Naive thymus-derived CD4-positive, alpha-beta T cell (primary cell): Measurements from ENCODE around the gene CDH12. TPM values are rescaled to one million over a fixed set of nuclear protein-coding genes. Genes with fewer than 3 reads are reported as not detected.

Source experiments
- ATAC-seq: fragments of 150-1000 bp; cut with Tn5 transposase; 2 replicates; pipeline ENCODE4 v1.10.0; 2021; ENCODE audit warnings: mild to moderate bottlenecking, moderate library complexity
- CTCF ChIA-PET: fragments of 350-600 bp; sonication (Branson Sonifier 250); formaldehyde crosslinking; loops from one replicate; lab custom pipeline; 2021; ENCODE audit warnings: antibody characterized with exemption; lab: Charles Lee
- POLR2A ChIA-PET: fragments of 350-600 bp; sonication (Branson Sonifier 250); formaldehyde crosslinking; loops from one replicate; lab custom pipeline; 2021; ENCODE audit warnings: antibody characterized with exemption, inconsistent platforms; lab: Charles Lee
- DNase-seq, 9 donors: peaks; one replicate each; pipeline versions ENCODE4 v3.0.0 to v3.0.0-alpha.2; 2020 to 2022; ENCODE audit warnings: mixed read lengths in 1 of 9
- H3K27ac ChIP-seq: one replicate; pipeline ENCODE4 v1.7.0; 2013; ENCODE audit warnings: mild to moderate bottlenecking, low read depth, low read length, moderate library complexity
- H3K27me3 ChIP-seq, 2 donors: one replicate each; pipeline ENCODE4 v1.7.0; 2013; ENCODE audit warnings: low read length in 2 of 2, mild to moderate bottlenecking in 2 of 2, moderate library complexity in 2 of 2; ENCODE audit not compliant: control insufficient read depth in 2 of 2, insufficient read depth in 2 of 2
- H3K36me3 ChIP-seq, 3 experiments: 1 replicate in 2 of 3; 2 replicates in 1 of 3; pipeline ENCODE4 v1.7.0; 2013; ENCODE audit warnings: low read length in 3 of 3, mild to moderate bottlenecking in 3 of 3, moderate library complexity in 1 of 3; ENCODE audit not compliant: insufficient read depth in 3 of 3, control insufficient read depth in 2 of 3
- H3K4me1 ChIP-seq, 2 donors: one replicate each; pipeline ENCODE4 v1.7.0; 2013; ENCODE audit warnings: low read length in 2 of 2, mild to moderate bottlenecking in 2 of 2, moderate library complexity in 1 of 2; ENCODE audit not compliant: control insufficient read depth in 2 of 2, insufficient read depth in 2 of 2
- H3K4me3 ChIP-seq: 2 replicates; pipeline ENCODE4 v1.7.0; 2013; ENCODE audit warnings: mild to moderate bottlenecking, low read length
- H3K9me3 ChIP-seq, 3 experiments: 1 replicate in 2 of 3; 2 replicates in 1 of 3; pipeline ENCODE4 v1.7.0; 2013; ENCODE audit warnings: low read length in 3 of 3; ENCODE audit not compliant: control insufficient read depth in 2 of 3
- H3K27ac Mint-ChIP-seq, 9 donors: one replicate each; pipeline ENCODE4 v1.8.0; 2020 to 2022; ENCODE audit warnings: mixed read lengths in 9 of 9, mild to moderate bottlenecking in 8 of 9, moderate library complexity in 5 of 9, inconsistent platforms in 2 of 9
- H3K27me3 Mint-ChIP-seq, 5 donors: one replicate each; pipeline ENCODE4 v1.8.0; 2021 to 2022; ENCODE audit warnings: mixed read lengths in 5 of 5, mild to moderate bottlenecking in 1 of 5
- H3K36me3 Mint-ChIP-seq, 5 donors: one replicate each; pipeline ENCODE4 v1.8.0; 2020 to 2022; ENCODE audit warnings: mixed read lengths in 5 of 5, mild to moderate bottlenecking in 3 of 5, inconsistent platforms in 1 of 5
- H3K4me1 Mint-ChIP-seq, 7 donors: one replicate each; pipeline ENCODE4 v1.8.0; 2020 to 2022; ENCODE audit warnings: mixed read lengths in 7 of 7, mild to moderate bottlenecking in 3 of 7, inconsistent platforms in 1 of 7
- H3K4me3 Mint-ChIP-seq, 10 donors: one replicate each; pipeline ENCODE4 v1.8.0; 2020 to 2022; ENCODE audit warnings: mild to moderate bottlenecking in 10 of 10, mixed read lengths in 10 of 10, moderate library complexity in 6 of 10, inconsistent platforms in 2 of 10
- H3K9me3 Mint-ChIP-seq, 11 donors: one replicate each; pipeline ENCODE4 v1.8.0; 2020 to 2022; ENCODE audit warnings: mixed read lengths in 11 of 11, mild to moderate bottlenecking in 4 of 11, inconsistent platforms in 1 of 11, moderate library complexity in 1 of 11
- intact Hi-C, 2 donors: fragments of 100-400 bp; cut with micrococcal nuclease; formaldehyde crosslinking; loops; one replicate each; pipeline ENCODE4 v1.15.1; 2023
- polyA plus RNA-seq, 2 donors: library from polyadenylated mRNA; unstranded; fragments of 300-500 nt; fragmentation: Illumina TruSeq; gene quantifications; one replicate each; pipeline ENCODE4 v1.2.3, GENCODE V29; 2021
- total RNA-seq, 6 experiments: library from RNA in 5 of 6; stranded (reverse) in 5 of 6; gene quantifications; 1 replicate in 5 of 6; 2 replicates in 1 of 6; pipeline ENCODE4 v1.2.3 and lab custom pipeline; 2021 to 2026

CDH12 gene
- total and polyA plus RNA-seq, 7 experiments from 2014 or later, result not detected

DNA sequence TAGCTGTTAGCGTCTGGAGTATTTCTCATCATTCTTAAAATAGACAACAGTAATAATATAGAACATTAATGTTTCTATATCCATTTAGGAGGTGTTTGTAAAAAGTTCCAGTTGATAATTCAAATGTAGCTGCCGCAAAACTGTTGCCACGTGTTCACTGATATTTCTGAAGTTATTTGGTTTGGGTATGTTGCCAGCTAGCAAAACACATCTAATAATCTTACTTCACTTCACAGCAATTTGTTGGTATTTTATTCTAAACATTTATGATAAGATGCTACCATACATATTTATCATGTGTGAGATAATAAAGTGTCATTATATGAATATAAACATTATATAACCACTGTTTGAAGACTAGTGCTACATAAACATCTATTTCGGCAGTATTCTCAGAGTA is 101.6 kb downstream of the CDH12 start:
- peaks cover 0 to 26% (median 7%) of the 10 kb centered on the region in 11 donors for H3K9me3 Mint-ChIP-seq
- CTCF ChIA-PET, result no interaction called here
- Histone ChIP-seq H3K27ac (no peak overlapping the region), H3K36me3 (no peaks in the 10 kb centered on the region), H3K4me3 (no peak overlapping the region), H3K27me3 (no peaks in the 10 kb centered on the region), H3K4me1 (no peaks in the 10 kb centered on the region), H3K9me3 (no peaks in the 10 kb centered on the region)
- DNase-seq (no peak), ATAC-seq (no peak)
- intact Hi-C loops, result no loop called here
- POLR2A ChIA-PET, result no interaction called here
- no peak overlapping the region for H3K4me3 Mint-ChIP-seq
- H3K36me3 Mint-ChIP-seq, result no peaks in the 10 kb centered on the region
- no peaks in the 10 kb centered on the region for H3K27me3 Mint-ChIP-seq
- H3K27ac Mint-ChIP-seq, result no peak overlapping the region
- H3K4me1 Mint-ChIP-seq, result no peaks in the 10 kb centered on the region

- Mint-ChIP-seq H3K4me3 (no peak overlapping the region), H3K4me1 (no peaks in the 10 kb centered on the region), H3K9me3 (peaks cover 0 to 10% (median under 1%) of the 10 kb centered on the region in 11 donors), H3K36me3 (no peaks in the 10 kb centered on the region), H3K27me3 (no peaks in the 10 kb centered on the region), H3K27ac (no peak overlapping the region)
- ChIA-PET CTCF (no interaction called here), POLR2A (no interaction called here)
- no peak for DNase-seq
- Histone ChIP-seq H3K36me3 (no peaks in the 10 kb centered on the region), H3K4me1 (no peaks in the 10 kb centered on the region), H3K9me3 (no peaks in the 10 kb centered on the region), H3K4me3 (no peak overlapping the region), H3K27me3 (no peaks in the 10 kb centered on the region), H3K27ac (no peak overlapping the region)
- ATAC-seq, result no peak
- intact Hi-C loops, result no loop called here
Measured at GRCh38 chr5:22736443-22737003, 116.6 kb downstream of the CDH12 start.

DNA sequence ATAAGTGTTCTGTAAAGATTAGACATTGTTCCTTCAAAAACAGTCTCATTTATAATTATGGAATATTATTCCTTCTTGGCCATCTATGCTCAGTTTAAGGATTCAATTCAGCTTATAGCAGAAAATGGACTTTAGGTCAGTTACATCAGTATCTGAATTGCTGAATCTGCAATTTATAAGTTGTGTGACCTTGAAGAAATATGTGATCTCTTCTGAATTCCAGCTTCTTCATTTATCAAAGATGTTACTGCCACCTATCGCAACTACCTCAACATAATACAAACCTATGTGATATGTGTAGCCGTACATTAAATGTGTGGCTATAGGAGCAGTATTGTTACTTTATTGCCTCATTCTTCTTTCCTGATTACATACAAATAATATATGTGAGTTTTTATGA is 118.2 kb downstream of the CDH12 start:
- POLR2A ChIA-PET, result no interaction called here
- DNase-seq, result no peak
- H3K9me3 Mint-ChIP-seq, result peaks cover 0 to 10% (median 0%) of the 10 kb centered on the region in 11 donors

DNA sequence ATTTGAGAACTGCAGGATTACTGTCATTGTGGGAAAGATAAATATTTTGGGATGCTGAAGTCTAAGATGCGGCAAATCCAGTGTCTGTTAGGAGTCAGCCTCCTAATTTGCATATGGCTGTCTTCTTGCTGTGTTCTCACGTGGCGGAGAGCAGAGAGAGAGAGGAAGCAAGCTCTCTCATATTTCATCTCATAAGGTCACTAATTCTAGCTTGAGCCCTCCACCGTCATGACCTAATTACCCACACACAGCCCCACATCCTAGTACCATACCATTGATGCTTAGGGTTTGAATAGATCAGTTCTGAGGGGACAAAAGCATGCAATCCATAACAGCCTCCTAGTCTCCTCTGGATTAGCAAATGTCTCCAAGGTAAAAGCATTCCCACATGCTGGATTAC is 124.5 kb downstream of the CDH12 start:
- intact Hi-C loops, result no loop called here
- Mint-ChIP-seq H3K27me3 (no peaks in the 10 kb centered on the region), H3K4me3 (no peak overlapping the region), H3K4me1 (no peaks in the 10 kb centered on the region), H3K9me3 (peaks cover 0 to 29% (median 3%) of the 10 kb centered on the region in 11 donors), H3K36me3 (no peaks in the 10 kb centered on the region), H3K27ac (no peak overlapping the region)
- ChIA-PET POLR2A (no interaction called here), CTCF (no interaction called here)
- H3K4me1 ChIP-seq, result no peaks in the 10 kb centered on the region
- H3K27me3 ChIP-seq, result no peaks in the 10 kb centered on the region
- H3K4me3 ChIP-seq, result no peak overlapping the region
- no peak overlapping the region for H3K27ac ChIP-seq
- DNase-seq, result no peak
- H3K9me3 ChIP-seq, result no peaks in the 10 kb centered on the region
- no peak for ATAC-seq
- no peaks in the 10 kb centered on the region for H3K36me3 ChIP-seq

More for the DNA sequence above, 118.2 kb downstream of the CDH12 start:
- no peaks in the 10 kb centered on the region for H3K4me1 ChIP-seq
- H3K4me3 ChIP-seq, result no peak overlapping the region
- no peaks in the 10 kb centered on the region for H3K4me1 Mint-ChIP-seq
- intact Hi-C loops, result no loop called here
- no peaks in the 10 kb centered on the region for H3K36me3 ChIP-seq
- no peak overlapping the region for H3K27ac ChIP-seq
- no peaks in the 10 kb centered on the region for H3K27me3 ChIP-seq
- H3K36me3 Mint-ChIP-seq, result no peaks in the 10 kb centered on the region
- no peak overlapping the region for H3K27ac Mint-ChIP-seq
- CTCF ChIA-PET, result no interaction called here
- H3K4me3 Mint-ChIP-seq, result no peak overlapping the region
- H3K27me3 Mint-ChIP-seq, result no peaks in the 10 kb centered on the region
- no peak for ATAC-seq
- no peaks in the 10 kb centered on the region for H3K9me3 ChIP-seq

- ChIA-PET CTCF (no interaction called here), POLR2A (no interaction called here)
- H3K4me1 Mint-ChIP-seq, result no peaks in the 10 kb centered on the region
- Histone ChIP-seq H3K27ac (no peak overlapping the region), H3K36me3 (no peaks in the 10 kb centered on the region), H3K4me3 (no peak overlapping the region), H3K4me1 (no peaks in the 10 kb centered on the region), H3K27me3 (no peaks in the 10 kb centered on the region), H3K9me3 (no peaks in the 10 kb centered on the region)
- peaks cover 0 to 6% (median 0%) of the 10 kb centered on the region in 5 donors for H3K36me3 Mint-ChIP-seq
- H3K27me3 Mint-ChIP-seq, result no peaks in the 10 kb centered on the region
- H3K4me3 Mint-ChIP-seq, result no peak overlapping the region
- intact Hi-C loops, result no loop called here
- H3K9me3 Mint-ChIP-seq, result peaks cover 5 to 39% (median 19%) of the 10 kb centered on the region in 11 donors
- no peak overlapping the region for H3K27ac Mint-ChIP-seq
- no peak for ATAC-seq
- DNase-seq, result no peak
Measured at GRCh38 chr5:22722491-22722890, 130.7 kb downstream of the CDH12 start.

DNA sequence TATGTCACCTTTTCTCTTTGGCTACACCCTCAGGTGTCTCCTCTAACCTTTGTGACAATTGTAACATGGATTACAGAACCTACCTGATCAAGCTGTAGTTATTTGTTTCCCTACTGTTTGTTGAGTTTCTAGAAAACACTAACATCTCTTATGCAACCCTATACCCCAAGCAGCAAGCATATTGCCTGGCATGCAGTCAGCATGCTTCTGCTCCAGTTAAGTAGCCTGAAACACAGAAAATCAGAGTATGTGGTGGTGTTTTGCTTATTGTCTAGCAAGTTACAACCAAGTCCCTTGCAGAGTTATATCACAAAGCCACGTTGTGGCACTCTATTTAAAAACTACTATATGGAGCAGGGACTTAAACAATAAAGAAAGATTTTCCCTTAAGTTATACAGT is 131.1 kb downstream of the CDH12 start:
- H3K4me1 Mint-ChIP-seq, result no peaks in the 10 kb centered on the region
- H3K27ac ChIP-seq, result no peak overlapping the region
- H3K4me1 ChIP-seq, result no peaks in the 10 kb centered on the region
- H3K4me3 ChIP-seq, result no peak overlapping the region
- no peaks in the 10 kb centered on the region for H3K27me3 Mint-ChIP-seq
- H3K9me3 Mint-ChIP-seq, result peaks cover 6 to 39% (median 19%) of the 10 kb centered on the region in 11 donors
- H3K36me3 Mint-ChIP-seq, result peaks cover 0 to 6% (median 0%) of the 10 kb centered on the region in 5 donors
- DNase-seq (no peak), ATAC-seq (no peak)
- no peaks in the 10 kb centered on the region for H3K27me3 ChIP-seq
- ChIA-PET CTCF (no interaction called here), POLR2A (no interaction called here)
- no peaks in the 10 kb centered on the region for H3K36me3 ChIP-seq
- no peak overlapping the region for H3K27ac Mint-ChIP-seq
- intact Hi-C loops, result no loop called here
- no peak overlapping the region for H3K4me3 Mint-ChIP-seq
- no peaks in the 10 kb centered on the region for H3K9me3 ChIP-seq

- H3K4me3 Mint-ChIP-seq, result no peak overlapping the region
- H3K9me3 ChIP-seq, result no peaks in the 10 kb centered on the region
- ChIA-PET CTCF (no interaction called here), POLR2A (no interaction called here)
- no peaks in the 10 kb centered on the region for H3K27me3 ChIP-seq
- peaks cover 7 to 30% (median 16%) of the 10 kb centered on the region in 11 donors for H3K9me3 Mint-ChIP-seq
- ATAC-seq, result no peak
- H3K4me3 ChIP-seq, result no peak overlapping the region
- peaks cover 0 to 6% (median 0%) of the 10 kb centered on the region in 5 donors for H3K36me3 Mint-ChIP-seq
- H3K4me1 Mint-ChIP-seq, result no peaks in the 10 kb centered on the region
- no peaks in the 10 kb centered on the region for H3K36me3 ChIP-seq
- H3K27ac Mint-ChIP-seq, result no peak overlapping the region
- intact Hi-C loops, result no loop called here
- H3K4me1 ChIP-seq, result no peaks in the 10 kb centered on the region
- DNase-seq, result no peak
- H3K27me3 Mint-ChIP-seq, result no peaks in the 10 kb centered on the region
- no peak overlapping the region for H3K27ac ChIP-seq
Measured at GRCh38 chr5:22719842-22720241, 133.3 kb downstream of the CDH12 start.
